Epithelial cell of esophagus (primary cell): Measurements from ENCODE around the gene NTN1.
A peak's percentile ranks its signal among the peaks of the same experiment; 100 is the strongest.

Experiments used
- DNase-seq: peaks from one replicate; pipeline ENCODE4 v3.0.0; 2010; ENCODE audit warnings: low read depth
- H3K4me3 ChIP-seq: 2 replicates; pipeline ENCODE4 v1.5.1; 2011; ENCODE audit warnings: mild to moderate bottlenecking, low read length, control low read depth
- CTCF ChIP-seq: IDR thresholded peaks from 2 replicates; pipeline ENCODE4 v1.5.1; 2011; ENCODE audit warnings: low read depth, mild to moderate bottlenecking, low read length, control low read depth, inconsistent platforms; ENCODE audit not compliant: insufficient read depth; ENCODE audit errors: missing control alignments

Gene NTN1

GRCh38 chr17:9026741-9027140, 5.4 kb downstream of the NTN1 start:
- no peak overlapping the region for H3K4me3 ChIP-seq
- peak; percentile 30 for DNase-seq
- no peak for TF ChIP-seq CTCF

- no peak overlapping the region for H3K4me3 ChIP-seq
- TF ChIP-seq CTCF: no peak
Measured at GRCh38 chr17:9028202-9028987, 7.1 kb downstream of the NTN1 start.

GRCh38 chr17:9028988-9029570, 7.8 kb downstream of the NTN1 start:
- H3K4me3 ChIP-seq: no peak overlapping the region
- no peak for DNase-seq
- no peak for TF ChIP-seq CTCF

More at GRCh38 chr17:9028202-9028987, 7.1 kb downstream of the NTN1 start:
- DNase-seq: no peak

DNA sequence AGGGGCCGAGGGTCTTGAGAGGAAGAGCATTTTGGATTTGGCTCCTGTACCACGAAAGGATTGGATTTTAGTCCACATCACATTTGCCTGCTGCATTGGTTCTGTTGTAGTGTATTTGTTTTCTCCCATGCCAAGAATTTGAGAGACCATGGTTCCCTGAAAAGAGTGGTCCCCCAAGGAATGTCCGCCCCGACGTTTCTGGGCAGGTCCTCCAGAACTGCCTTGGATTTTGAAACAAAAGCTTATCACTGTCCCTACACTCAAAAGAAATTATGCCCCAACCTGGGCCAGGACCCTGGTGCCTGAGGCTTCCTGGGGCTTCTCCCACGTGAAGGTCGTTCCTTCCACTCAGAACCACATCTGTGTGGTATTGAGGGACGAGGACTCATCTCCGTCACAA, 10.8 kb downstream of the NTN1 start:
- DNase-seq: no peak
- H3K4me3 ChIP-seq: no peak overlapping the region
- no peak for TF ChIP-seq CTCF

- no peak for DNase-seq
- H3K4me3 ChIP-seq: no peak overlapping the region
- TF ChIP-seq CTCF: no peak
Measured at GRCh38 chr17:9032583-9032982, 11.3 kb downstream of the NTN1 start.

GRCh38 chr17:9035249-9035648, 13.9 kb downstream of the NTN1 start:
- TF ChIP-seq CTCF: no peak
- H3K4me3 ChIP-seq: no peak overlapping the region
- no peak for DNase-seq
